ENCODE measurements around the gene C3AR1. TPM values are rescaled to one million over a fixed set of nuclear protein-coding genes. Genes with fewer than 3 reads are reported as not detected.

C3AR1 gene
- total RNA-seq, 1 experiment from 2014 or later = 0.58 TPM

Other genes with a start within 250 kb of the C3AR1 start
- gene SLC2A14, start 193.4 kb downstream of the C3AR1 start, total RNA-seq (2014; rRNA removed; shearing (Covaris generic)) = not detected in 2 replicates
- gene SLC2A3, start 130.2 kb downstream of the C3AR1 start, total RNA-seq (2014; rRNA removed; shearing (Covaris generic)) = 73.6 and 86.9 TPM in 2 replicates
- 4.3 and 5.2 TPM in 2 replicates for gene FOXJ2, start 33.6 kb downstream of the C3AR1 start, total RNA-seq (2014; rRNA removed; shearing (Covaris generic))
- gene NECAP1, start 15.9 kb upstream of the C3AR1 start, total RNA-seq (2014; rRNA removed; shearing (Covaris generic)) = 46.4 and 60.3 TPM in 2 replicates
- 0.27 and 0.40 TPM in 2 replicates for gene CLEC4A, start 57.3 kb upstream of the C3AR1 start, total RNA-seq (2014; rRNA removed; shearing (Covaris generic))
- not detected in 2 replicates for gene ZNF705A, start 90.7 kb upstream of the C3AR1 start, total RNA-seq (2014; rRNA removed; shearing (Covaris generic))
- gene FAM90A1, start 161.3 kb upstream of the C3AR1 start, total RNA-seq (2014; rRNA removed; shearing (Covaris generic)) = not detected in 2 replicates